H1 (cell line): Measurements from ENCODE around the gene ZFHX2. TPM values are rescaled to one million over a fixed set of nuclear protein-coding genes. Genes with fewer than 3 reads are reported as not detected.

Experiments used
- polyA plus RNA-seq, 7 experiments: library from polyadenylated mRNA; depleted of rRNA in 3 of 7; stranded (reverse) in 5 of 7; unstranded in 2 of 7; fragments of >200 nt in 5 of 7; fragments of 200-250 nt in 2 of 7; gene quantifications; 1 replicate in 5 of 7; 2 replicates in 1 of 7; 4 replicates in 1 of 7; pipeline versions ENCODE4 v1.2.1 to v1.2.3, GENCODE V29; 2011 to 2013; ENCODE audit warnings: missing spikeins in 2 of 7, mixed read lengths in 2 of 7
- total RNA-seq: library from RNA; stranded (reverse); fragmentation: NEBNext Ultra II Directional; extraction: Animal tissue kit (Norgen Biotek cat#: 25700); gene quantifications from 2 replicates; pipeline ENCODE4 v1.2.1, GENCODE V29; 2021
- TF ChIP-seq, protein P1 (sequence below), 3 experiments: IDR thresholded peaks; 1 replicate in 2 of 3; 2 replicates in 1 of 3; pipeline versions ENCODE4 v1.5.1 to v1.6.1; 2011; ENCODE audit warnings: low read length in 3 of 3, mild to moderate bottlenecking in 3 of 3, inconsistent platforms in 2 of 3, low read depth in 1 of 3, moderate library complexity in 1 of 3; ENCODE audit not compliant: insufficient read depth in 1 of 3; ENCODE audit errors: control extremely low read depth in 1 of 3

The ZFHX2 gene
- total and polyA plus RNA-seq, 2 of the 8 experiments (the other 6 are each of a cell fraction or from before 2014, with no cell fraction given), result 2.7 to 27.0 TPM

DNA sequence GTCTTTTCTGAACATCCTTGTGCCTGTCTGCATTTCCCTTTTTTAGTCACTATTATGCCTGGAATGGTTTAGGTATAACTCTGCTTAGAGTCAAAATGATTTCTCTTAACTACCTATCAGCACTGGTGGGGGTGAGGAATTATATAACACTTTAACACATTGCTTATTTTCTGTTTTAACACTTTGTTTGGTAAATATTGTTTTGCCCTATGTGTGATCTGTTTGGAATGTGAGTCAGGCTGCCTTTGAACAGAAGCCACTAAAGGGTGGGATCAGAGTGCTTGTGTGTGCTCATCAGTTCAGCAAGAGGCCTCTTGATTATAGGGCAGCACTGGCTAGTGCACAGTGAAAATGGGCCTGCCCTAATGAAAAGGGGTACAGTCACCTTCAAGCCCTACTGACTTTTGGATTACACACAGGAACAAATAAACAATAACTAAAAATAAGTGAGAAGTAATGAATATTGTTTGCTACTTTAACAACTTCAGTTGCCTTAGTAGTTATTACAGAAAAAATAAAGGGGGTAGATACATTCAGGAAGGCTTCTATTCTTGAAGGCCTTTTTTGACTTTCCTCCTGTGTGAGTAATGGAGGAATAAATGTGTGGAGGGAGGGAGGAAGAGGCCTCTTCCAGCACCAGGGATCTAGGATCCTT, 58.8 kb downstream of the ZFHX2 start (continued):
- TF ChIP-seq, protein P1, sequence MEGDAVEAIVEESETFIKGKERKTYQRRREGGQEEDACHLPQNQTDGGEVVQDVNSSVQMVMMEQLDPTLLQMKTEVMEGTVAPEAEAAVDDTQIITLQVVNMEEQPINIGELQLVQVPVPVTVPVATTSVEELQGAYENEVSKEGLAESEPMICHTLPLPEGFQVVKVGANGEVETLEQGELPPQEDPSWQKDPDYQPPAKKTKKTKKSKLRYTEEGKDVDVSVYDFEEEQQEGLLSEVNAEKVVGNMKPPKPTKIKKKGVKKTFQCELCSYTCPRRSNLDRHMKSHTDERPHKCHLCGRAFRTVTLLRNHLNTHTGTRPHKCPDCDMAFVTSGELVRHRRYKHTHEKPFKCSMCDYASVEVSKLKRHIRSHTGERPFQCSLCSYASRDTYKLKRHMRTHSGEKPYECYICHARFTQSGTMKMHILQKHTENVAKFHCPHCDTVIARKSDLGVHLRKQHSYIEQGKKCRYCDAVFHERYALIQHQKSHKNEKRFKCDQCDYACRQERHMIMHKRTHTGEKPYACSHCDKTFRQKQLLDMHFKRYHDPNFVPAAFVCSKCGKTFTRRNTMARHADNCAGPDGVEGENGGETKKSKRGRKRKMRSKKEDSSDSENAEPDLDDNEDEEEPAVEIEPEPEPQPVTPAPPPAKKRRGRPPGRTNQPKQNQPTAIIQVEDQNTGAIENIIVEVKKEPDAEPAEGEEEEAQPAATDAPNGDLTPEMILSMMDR (IDR thresholded peaks at IDR 0.05; ENCODE audit: control extremely low read depth in 1 of 3, insufficient read depth in 1 of 3, low read depth in 1 of 3, low read length in 3 of 3), result no peak
